RWPE1 (cell line): Measurements from ENCODE around the gene ADCYAP1R1.
"Not testable (repeated sequence)": the region's sequence is repeated elsewhere in the genome, so short reads cannot be mapped to it uniquely, and the experiment has no call there.

Source experiments
- CTCF ChIA-PET: fragments of 350-600 bp; sonication (Branson Sonifier 250); formaldehyde crosslinking; extraction: SDS; loops from one replicate; lab custom pipeline; 2021; lab: Yijun Ruan, JAX
- POLR2A ChIA-PET: fragments of 400-600 bp; formaldehyde crosslinking; extraction: SDS; loops from one replicate; lab custom pipeline; 2020; ENCODE audit warnings: antibody characterized with exemption; ENCODE audit not compliant: low non-redundant PET; lab: Yijun Ruan, JAX
- DNase-seq: peaks from one replicate; pipeline ENCODE4 v3.0.0; 2012; ENCODE audit warnings: low spot score
- H3K27ac ChIP-seq: fragments of 450-650 bp; 2 replicates; pipeline ENCODE4 v1.5.1; 2017
- TF ChIP-seq, protein P1 (sequence below): fragments of 450-650 bp; conservative IDR thresholded peaks from 2 replicates; pipeline ENCODE4 v1.5.1; 2017; ENCODE audit warnings: low read depth, mild to moderate bottlenecking

The ADCYAP1R1 gene

GRCh38 chr7:31137234-31137633 lies 85.1 kb downstream of the ADCYAP1R1 start:
- no peak overlapping the region for H3K27ac ChIP-seq
- ChIA-PET POLR2A (no interaction called here), CTCF (interaction anchor here (0.6 kb wide), 1 partner anchor 70 kb away, joined by 3 read pairs; no protein-coding TSS in a partner anchor)
- TF ChIP-seq, protein P1, sequence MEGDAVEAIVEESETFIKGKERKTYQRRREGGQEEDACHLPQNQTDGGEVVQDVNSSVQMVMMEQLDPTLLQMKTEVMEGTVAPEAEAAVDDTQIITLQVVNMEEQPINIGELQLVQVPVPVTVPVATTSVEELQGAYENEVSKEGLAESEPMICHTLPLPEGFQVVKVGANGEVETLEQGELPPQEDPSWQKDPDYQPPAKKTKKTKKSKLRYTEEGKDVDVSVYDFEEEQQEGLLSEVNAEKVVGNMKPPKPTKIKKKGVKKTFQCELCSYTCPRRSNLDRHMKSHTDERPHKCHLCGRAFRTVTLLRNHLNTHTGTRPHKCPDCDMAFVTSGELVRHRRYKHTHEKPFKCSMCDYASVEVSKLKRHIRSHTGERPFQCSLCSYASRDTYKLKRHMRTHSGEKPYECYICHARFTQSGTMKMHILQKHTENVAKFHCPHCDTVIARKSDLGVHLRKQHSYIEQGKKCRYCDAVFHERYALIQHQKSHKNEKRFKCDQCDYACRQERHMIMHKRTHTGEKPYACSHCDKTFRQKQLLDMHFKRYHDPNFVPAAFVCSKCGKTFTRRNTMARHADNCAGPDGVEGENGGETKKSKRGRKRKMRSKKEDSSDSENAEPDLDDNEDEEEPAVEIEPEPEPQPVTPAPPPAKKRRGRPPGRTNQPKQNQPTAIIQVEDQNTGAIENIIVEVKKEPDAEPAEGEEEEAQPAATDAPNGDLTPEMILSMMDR = no peak
- no peak for DNase-seq

DNA sequence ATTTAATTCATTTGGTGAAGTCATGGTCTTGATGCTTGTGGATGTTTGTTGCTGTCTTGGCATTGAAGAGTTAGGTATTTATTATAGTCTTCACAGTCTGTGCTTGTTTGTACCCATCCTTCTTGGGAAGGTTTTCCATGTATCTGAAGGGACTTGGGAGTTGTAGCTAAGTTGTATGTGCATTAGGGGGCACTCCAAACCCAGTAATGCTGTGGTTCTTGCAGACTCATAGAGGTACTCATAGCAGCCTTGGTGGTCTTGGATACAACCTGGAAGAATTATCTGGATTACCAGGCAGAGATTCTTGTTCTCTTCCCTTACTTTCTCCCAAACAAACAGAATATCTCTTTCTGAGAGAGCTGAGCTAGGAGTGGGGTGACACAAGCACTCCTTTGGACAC lies 93.2 kb downstream of the ADCYAP1R1 start:
- ChIA-PET POLR2A (no interaction called here), CTCF (no interaction called here)
- no peak for DNase-seq
- H3K27ac ChIP-seq = no peak overlapping the region
- TF ChIP-seq, protein P1 = no peak

DNA sequence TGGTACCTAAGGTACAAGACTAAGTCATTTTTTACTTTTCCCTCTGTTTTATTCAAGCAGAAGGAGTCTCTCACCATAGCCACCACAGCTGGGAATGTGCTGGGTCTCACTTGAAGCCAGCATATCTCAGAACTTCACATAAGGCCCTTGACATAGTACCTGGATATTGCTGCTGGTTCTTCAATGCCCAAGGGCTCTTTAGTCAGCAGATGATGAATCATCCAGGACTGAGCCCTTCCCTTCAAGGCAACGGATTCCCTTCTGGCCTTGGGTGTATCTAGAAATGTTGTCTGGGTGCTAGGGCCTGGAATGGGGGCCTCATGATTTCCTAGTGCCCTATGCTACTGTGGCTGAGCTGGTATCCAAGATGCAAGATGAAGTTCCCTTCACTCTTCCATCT lies 93.9 kb downstream of the ADCYAP1R1 start:
- ChIA-PET CTCF (no interaction called here), POLR2A (no interaction called here)
- H3K27ac ChIP-seq = no peak overlapping the region
- TF ChIP-seq, protein P1 = no peak
- no peak for DNase-seq

DNA sequence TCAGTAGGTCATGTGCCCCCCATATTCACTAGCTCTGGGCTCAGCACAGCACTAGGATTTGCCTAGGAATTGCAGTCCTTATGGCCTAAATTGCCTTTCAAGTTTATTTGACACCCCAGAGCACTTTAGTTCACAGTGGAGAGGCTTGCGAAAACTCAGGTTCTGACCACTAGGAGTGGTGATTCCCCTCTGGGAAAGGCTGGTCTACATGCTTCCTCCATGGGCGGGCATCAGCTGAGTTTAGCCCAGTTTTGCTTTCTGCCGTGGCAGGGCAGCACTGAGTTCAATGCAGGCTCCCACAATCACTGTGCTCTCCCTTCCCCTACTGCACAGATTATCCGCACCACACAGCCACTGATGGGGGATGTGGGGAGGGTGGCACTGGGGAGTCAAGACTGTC lies 94.4 kb downstream of the ADCYAP1R1 start:
- TF ChIP-seq, protein P1 = no peak

GRCh38 chr7:31151849-31152248 lies 99.7 kb downstream of the ADCYAP1R1 start:
- ChIA-PET CTCF (no interaction called here), POLR2A (no interaction called here)
- TF ChIP-seq, protein P1 = no peak
- DNase-seq = no peak
- no peak overlapping the region for H3K27ac ChIP-seq

More for the DNA sequence above, 94.4 kb downstream of the ADCYAP1R1 start:
- CTCF ChIA-PET = no interaction called here
- POLR2A ChIA-PET = no interaction called here
- H3K27ac ChIP-seq = no peak overlapping the region
- DNase-seq = no peak

GRCh38 chr7:31153318-31153717 lies 101.2 kb downstream of the ADCYAP1R1 start:
- CTCF ChIA-PET = interaction anchor here (0.6 kb wide), 1 partner anchor 306 kb away, joined by 6 read pairs; no protein-coding TSS in a partner anchor
- POLR2A ChIA-PET, DNase-seq, H3K27ac ChIP-seq: not testable (repeated sequence)

- ChIA-PET POLR2A (no interaction called here), CTCF (no interaction called here)
- TF ChIP-seq, protein P1 = no peak
- H3K27ac ChIP-seq = no peak overlapping the region
- no peak for DNase-seq
Measured at GRCh38 chr7:31160941-31161340, 108.8 kb downstream of the ADCYAP1R1 start.
